Measurements from ENCODE around the gene MRAP2.

Gene MRAP2

DNA sequence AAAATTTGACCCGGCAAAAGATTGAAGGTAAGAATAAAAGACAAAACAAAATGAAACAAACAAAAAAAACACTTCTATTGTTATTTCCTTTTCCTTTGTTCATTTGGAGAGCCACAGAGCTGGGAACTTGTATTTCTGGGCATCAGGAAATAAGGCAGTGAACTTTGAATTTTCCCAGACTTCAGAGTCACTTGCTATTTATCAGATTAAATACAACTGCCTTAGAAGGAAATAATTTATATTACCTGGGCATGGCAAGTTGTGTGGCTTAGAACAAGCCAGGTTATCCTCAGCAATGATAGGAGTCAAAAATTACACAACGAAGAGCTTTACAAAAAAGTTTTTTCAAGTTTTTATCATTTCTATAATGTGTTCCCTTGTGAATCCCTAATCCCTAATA lies 20.2 kb upstream of the MRAP2 start:
- TF ChIP-seq SIN3A (IDR thresholded peaks at IDR 0.05; ENCODE audit: borderline replicate concordance, insufficient read depth, low read length) (no peak), FOXP2 (optimal IDR thresholded peaks at IDR 0.05; ENCODE audit: borderline replicate concordance, extremely low read depth, extremely low read length, insufficient read depth) (no peak), POLR2AphosphoS5 (IDR thresholded peaks at IDR 0.05; ENCODE audit: low read depth, low read length) (no peak), TAF1 (IDR thresholded peaks at IDR 0.05; ENCODE audit: borderline replicate concordance, insufficient read depth, low read length) (no peak)
- TF ChIP-seq, protein P1, sequence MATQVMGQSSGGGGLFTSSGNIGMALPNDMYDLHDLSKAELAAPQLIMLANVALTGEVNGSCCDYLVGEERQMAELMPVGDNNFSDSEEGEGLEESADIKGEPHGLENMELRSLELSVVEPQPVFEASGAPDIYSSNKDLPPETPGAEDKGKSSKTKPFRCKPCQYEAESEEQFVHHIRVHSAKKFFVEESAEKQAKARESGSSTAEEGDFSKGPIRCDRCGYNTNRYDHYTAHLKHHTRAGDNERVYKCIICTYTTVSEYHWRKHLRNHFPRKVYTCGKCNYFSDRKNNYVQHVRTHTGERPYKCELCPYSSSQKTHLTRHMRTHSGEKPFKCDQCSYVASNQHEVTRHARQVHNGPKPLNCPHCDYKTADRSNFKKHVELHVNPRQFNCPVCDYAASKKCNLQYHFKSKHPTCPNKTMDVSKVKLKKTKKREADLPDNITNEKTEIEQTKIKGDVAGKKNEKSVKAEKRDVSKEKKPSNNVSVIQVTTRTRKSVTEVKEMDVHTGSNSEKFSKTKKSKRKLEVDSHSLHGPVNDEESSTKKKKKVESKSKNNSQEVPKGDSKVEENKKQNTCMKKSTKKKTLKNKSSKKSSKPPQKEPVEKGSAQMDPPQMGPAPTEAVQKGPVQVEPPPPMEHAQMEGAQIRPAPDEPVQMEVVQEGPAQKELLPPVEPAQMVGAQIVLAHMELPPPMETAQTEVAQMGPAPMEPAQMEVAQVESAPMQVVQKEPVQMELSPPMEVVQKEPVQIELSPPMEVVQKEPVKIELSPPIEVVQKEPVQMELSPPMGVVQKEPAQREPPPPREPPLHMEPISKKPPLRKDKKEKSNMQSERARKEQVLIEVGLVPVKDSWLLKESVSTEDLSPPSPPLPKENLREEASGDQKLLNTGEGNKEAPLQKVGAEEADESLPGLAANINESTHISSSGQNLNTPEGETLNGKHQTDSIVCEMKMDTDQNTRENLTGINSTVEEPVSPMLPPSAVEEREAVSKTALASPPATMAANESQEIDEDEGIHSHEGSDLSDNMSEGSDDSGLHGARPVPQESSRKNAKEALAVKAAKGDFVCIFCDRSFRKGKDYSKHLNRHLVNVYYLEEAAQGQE (IDR thresholded peaks at IDR 0.05; ENCODE audit: insufficient read depth in 1 of 2, low read depth in 2 of 2, low read length in 2 of 2) = no peak

GRCh38 chr6:84013931-84014330 lies 19.6 kb upstream of the MRAP2 start:
- TF ChIP-seq TAF1 (IDR thresholded peaks at IDR 0.05; ENCODE audit: borderline replicate concordance, insufficient read depth, low read length) (no peak), POLR2AphosphoS5 (IDR thresholded peaks at IDR 0.05; ENCODE audit: low read depth, low read length) (no peak), FOXP2 (optimal IDR thresholded peaks at IDR 0.05; ENCODE audit: borderline replicate concordance, extremely low read depth, extremely low read length, insufficient read depth) (no peak), SIN3A (IDR thresholded peaks at IDR 0.05; ENCODE audit: borderline replicate concordance, insufficient read depth, low read length) (no peak)
- TF ChIP-seq, protein P1 (IDR thresholded peaks at IDR 0.05; ENCODE audit: insufficient read depth in 1 of 2, low read depth in 2 of 2, low read length in 2 of 2) = no peak

- no peak for TF ChIP-seq POLR2AphosphoS5 (IDR thresholded peaks at IDR 0.05; ENCODE audit: low read depth, low read length)
- no peak for TF ChIP-seq TAF1 (IDR thresholded peaks at IDR 0.05; ENCODE audit: borderline replicate concordance, insufficient read depth, low read length)
- TF ChIP-seq, protein P1 (IDR thresholded peaks at IDR 0.05; ENCODE audit: insufficient read depth in 1 of 2, low read depth in 2 of 2, low read length in 2 of 2) = no peak
- no peak for TF ChIP-seq SIN3A (IDR thresholded peaks at IDR 0.05; ENCODE audit: borderline replicate concordance, insufficient read depth, low read length)
- TF ChIP-seq FOXP2 (optimal IDR thresholded peaks at IDR 0.05; ENCODE audit: borderline replicate concordance, extremely low read depth, extremely low read length, insufficient read depth) = no peak
Observed at GRCh38 chr6:84016029-84016428, 17.5 kb upstream of the MRAP2 start.

GRCh38 chr6:84017709-84018452 lies 15.7 kb upstream of the MRAP2 start:
- TF ChIP-seq, protein P1 (IDR thresholded peaks at IDR 0.05; ENCODE audit: insufficient read depth in 1 of 2, low read depth in 2 of 2, low read length in 2 of 2) = no peak
- TF ChIP-seq FOXP2 (optimal IDR thresholded peaks at IDR 0.05; ENCODE audit: borderline replicate concordance, extremely low read depth, extremely low read length, insufficient read depth) = no peak

Data from PFSK-1 (cell line).